ENCODE results near the gene CDC42.

CDC42 gene

GRCh38 chr1:22129501-22130117 lies 77.1 kb downstream of the CDC42 start:
- Histone ChIP-seq H2AFZ (ENCODE audit: low read depth, low read length) (no peak overlapping the region), H3K9me3 (ENCODE audit: insufficient read depth, low read length, severe bottlenecking) (no peaks in the 10 kb centered on the region), H3K36me3 (ENCODE audit: insufficient read depth, low read length) (no peaks in the 10 kb centered on the region), H3K27me3 (ENCODE audit: insufficient read depth, low read length, poor library complexity) (no peaks in the 10 kb centered on the region), H3K4me2 (ENCODE audit: insufficient read depth, low read length) (no peak overlapping the region), H4K20me1 (ENCODE audit: insufficient read depth, low read length) (peaks cover 52% of the 10 kb centered on the region), H3K27ac (ENCODE audit: low read length) (no peak overlapping the region), H3K4me1 (ENCODE audit: insufficient read depth, low read length) (no peaks in the 10 kb centered on the region), H3K4me3 (ENCODE audit: low read depth in 1 of 2, low read length in 2 of 2) (no peak overlapping the region), H3K9ac (ENCODE audit: low read depth, low read length) (no peak overlapping the region), H3K79me2 (ENCODE audit: insufficient read depth, low read length) (no peaks in the 10 kb centered on the region)
- ATAC-seq (ENCODE audit: insufficient read depth, low read depth) (no peak), DNase-seq (no peak)
- TF ChIP-seq EZH2 (IDR thresholded peaks at IDR 0.05; ENCODE audit: borderline replicate concordance, low read depth, low read length, severe bottlenecking) (no peak), CTCF (IDR thresholded peaks at IDR 0.05; ENCODE audit: borderline replicate concordance, extremely low read depth, low read length, poor library complexity, severe bottlenecking) (no peak)

- H3K79me2 ChIP-seq (ENCODE audit: insufficient read depth, low read length) = no peaks in the 10 kb centered on the region
- DNase-seq (no peak), ATAC-seq (ENCODE audit: insufficient read depth, low read depth) (no peak)
- H4K20me1 ChIP-seq (ENCODE audit: insufficient read depth, low read length) = peaks cover 54% of the 10 kb centered on the region
- no peaks in the 10 kb centered on the region for H3K36me3 ChIP-seq (ENCODE audit: insufficient read depth, low read length)
- no peaks in the 10 kb centered on the region for H3K27me3 ChIP-seq (ENCODE audit: insufficient read depth, low read length, poor library complexity)
- no peak overlapping the region for H3K4me3 ChIP-seq (ENCODE audit: low read depth in 1 of 2, low read length in 2 of 2)
- no peak overlapping the region for H3K4me2 ChIP-seq (ENCODE audit: insufficient read depth, low read length)
- no peaks in the 10 kb centered on the region for H3K4me1 ChIP-seq (ENCODE audit: insufficient read depth, low read length)
- TF ChIP-seq CTCF (IDR thresholded peaks at IDR 0.05; ENCODE audit: borderline replicate concordance, extremely low read depth, low read length, poor library complexity, severe bottlenecking) (no peak), EZH2 (IDR thresholded peaks at IDR 0.05; ENCODE audit: borderline replicate concordance, low read depth, low read length, severe bottlenecking) (no peak)
- no peak overlapping the region for H3K9ac ChIP-seq (ENCODE audit: low read depth, low read length)
- no peak overlapping the region for H2AFZ ChIP-seq (ENCODE audit: low read depth, low read length)
- H3K9me3 ChIP-seq (ENCODE audit: insufficient read depth, low read length, severe bottlenecking) = no peaks in the 10 kb centered on the region
- H3K27ac ChIP-seq (ENCODE audit: low read length) = no peak overlapping the region
Observed at GRCh38 chr1:22131062-22131461, 78.6 kb downstream of the CDC42 start.

- Histone ChIP-seq H3K27me3 (ENCODE audit: insufficient read depth, low read length, poor library complexity) (no peaks in the 10 kb centered on the region), H3K9ac (ENCODE audit: low read depth, low read length) (no peak overlapping the region), H3K79me2 (ENCODE audit: insufficient read depth, low read length) (no peaks in the 10 kb centered on the region), H3K4me2 (ENCODE audit: insufficient read depth, low read length) (no peak overlapping the region), H3K36me3 (ENCODE audit: insufficient read depth, low read length) (no peaks in the 10 kb centered on the region), H2AFZ (ENCODE audit: low read depth, low read length) (no peak overlapping the region), H3K9me3 (ENCODE audit: insufficient read depth, low read length, severe bottlenecking) (no peaks in the 10 kb centered on the region), H3K4me1 (ENCODE audit: insufficient read depth, low read length) (no peaks in the 10 kb centered on the region), H4K20me1 (ENCODE audit: insufficient read depth, low read length) (peaks cover 60% of the 10 kb centered on the region), H3K27ac (ENCODE audit: low read length) (no peak overlapping the region), H3K4me3 (ENCODE audit: low read depth in 1 of 2, low read length in 2 of 2) (no peak overlapping the region)
- ATAC-seq (ENCODE audit: insufficient read depth, low read depth) = peak; percentile 78
- peak; percentile 49 for DNase-seq
- TF ChIP-seq CTCF (IDR thresholded peaks at IDR 0.05; ENCODE audit: borderline replicate concordance, extremely low read depth, low read length, poor library complexity, severe bottlenecking) = peak; percentile 88
- TF ChIP-seq EZH2 (IDR thresholded peaks at IDR 0.05; ENCODE audit: borderline replicate concordance, low read depth, low read length, severe bottlenecking) = no peak
Observed at GRCh38 chr1:22131875-22132486, 79.5 kb downstream of the CDC42 start.
